BE2C (cell line): ENCODE measurements around the gene UBXN10.

Experiments
- DNase-seq: peaks from one replicate; pipeline ENCODE4 v3.0.0-alpha.2; 2020
- H3K27me3 ChIP-seq: fragments of 250-450 bp; sonication (Bioruptor Pico); 2 replicates; pipeline ENCODE4 v1.5.1; 2020; ENCODE audit warnings: mild to moderate bottlenecking
- H3K36me3 ChIP-seq: fragments of 250-450 bp; sonication (Bioruptor Pico); 2 replicates; pipeline ENCODE4 v1.5.1; 2020; ENCODE audit warnings: mild to moderate bottlenecking
- H3K4me1 ChIP-seq: fragments of 250-450 bp; sonication (Bioruptor Pico); 2 replicates; pipeline ENCODE4 v1.5.1; 2020
- H3K4me3 ChIP-seq: 2 replicates; pipeline ENCODE4 v1.5.1; 2011; ENCODE audit warnings: low read depth, low read length
- H3K9me3 ChIP-seq: fragments of 250-450 bp; sonication (Bioruptor Pico); 2 replicates; pipeline ENCODE4 v1.5.1; 2020
- TF ChIP-seq, protein P1 (sequence below): IDR thresholded peaks from 2 replicates; pipeline ENCODE4 v1.5.1; 2012; ENCODE audit warnings: mild to moderate bottlenecking, low read depth, low read length

Gene UBXN10

DNA sequence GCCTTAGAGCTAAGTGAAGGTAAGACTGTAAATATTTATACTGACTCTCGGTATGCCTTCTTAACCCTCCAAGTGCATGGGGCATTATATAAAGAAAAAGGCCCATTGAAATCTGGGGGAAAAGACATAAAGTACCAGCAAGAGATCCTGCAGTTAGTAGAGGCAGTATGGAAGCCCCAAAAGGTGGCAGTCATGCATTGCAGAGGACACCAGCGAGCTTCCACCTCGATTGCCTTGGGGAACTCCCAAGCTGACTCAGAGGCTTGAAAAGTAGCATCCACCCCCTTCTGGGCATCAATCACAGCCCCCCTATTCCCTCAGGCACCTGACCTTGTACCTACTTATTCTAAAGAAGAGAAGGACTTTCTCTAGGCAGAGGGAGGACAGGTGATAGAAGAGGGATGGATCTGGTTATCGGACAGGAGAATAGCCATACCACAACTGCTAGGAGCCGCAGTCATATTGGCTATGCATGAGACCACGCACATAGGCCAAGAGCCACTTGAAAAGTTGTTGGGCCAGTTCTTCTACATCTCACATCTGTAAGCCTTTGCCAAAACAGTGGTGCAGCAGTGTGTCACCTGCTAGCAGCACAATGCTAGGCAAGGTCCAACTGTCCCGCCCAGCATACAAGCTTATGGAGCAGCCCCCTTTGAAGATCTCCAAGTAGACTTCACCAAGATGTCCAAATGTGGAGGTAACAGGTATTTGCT, 27.4 kb upstream of the UBXN10 start:
- Histone ChIP-seq H3K27me3 (no peaks in the 10 kb centered on the region), H3K36me3 (no peaks in the 10 kb centered on the region), H3K9me3 (no peaks in the 10 kb centered on the region), H3K4me1 (no peaks in the 10 kb centered on the region), H3K4me3 (no peak overlapping the region)
- TF ChIP-seq, protein P1, sequence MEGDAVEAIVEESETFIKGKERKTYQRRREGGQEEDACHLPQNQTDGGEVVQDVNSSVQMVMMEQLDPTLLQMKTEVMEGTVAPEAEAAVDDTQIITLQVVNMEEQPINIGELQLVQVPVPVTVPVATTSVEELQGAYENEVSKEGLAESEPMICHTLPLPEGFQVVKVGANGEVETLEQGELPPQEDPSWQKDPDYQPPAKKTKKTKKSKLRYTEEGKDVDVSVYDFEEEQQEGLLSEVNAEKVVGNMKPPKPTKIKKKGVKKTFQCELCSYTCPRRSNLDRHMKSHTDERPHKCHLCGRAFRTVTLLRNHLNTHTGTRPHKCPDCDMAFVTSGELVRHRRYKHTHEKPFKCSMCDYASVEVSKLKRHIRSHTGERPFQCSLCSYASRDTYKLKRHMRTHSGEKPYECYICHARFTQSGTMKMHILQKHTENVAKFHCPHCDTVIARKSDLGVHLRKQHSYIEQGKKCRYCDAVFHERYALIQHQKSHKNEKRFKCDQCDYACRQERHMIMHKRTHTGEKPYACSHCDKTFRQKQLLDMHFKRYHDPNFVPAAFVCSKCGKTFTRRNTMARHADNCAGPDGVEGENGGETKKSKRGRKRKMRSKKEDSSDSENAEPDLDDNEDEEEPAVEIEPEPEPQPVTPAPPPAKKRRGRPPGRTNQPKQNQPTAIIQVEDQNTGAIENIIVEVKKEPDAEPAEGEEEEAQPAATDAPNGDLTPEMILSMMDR, result no peak
- DNase-seq, result no peak

DNA sequence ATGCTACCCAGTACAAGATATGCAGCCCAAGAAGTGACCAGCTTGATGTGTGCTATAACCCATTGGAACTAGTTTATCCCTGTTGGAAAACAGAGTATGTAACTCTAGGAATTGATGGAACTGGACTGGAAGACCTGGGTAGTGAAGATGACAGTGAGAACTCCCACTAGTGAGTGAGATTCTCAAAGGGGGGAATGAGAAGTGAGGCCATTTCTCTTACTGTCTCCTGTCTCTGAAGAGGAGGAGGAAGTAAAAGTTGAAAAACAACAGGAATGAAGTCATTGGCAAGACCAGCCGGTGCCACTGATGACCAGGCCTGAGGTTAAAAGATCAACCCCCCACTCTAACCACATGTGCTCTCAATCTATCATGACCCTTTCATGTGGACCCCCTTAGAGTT, 25.9 kb upstream of the UBXN10 start:
- TF ChIP-seq, protein P1, result no peak
- Histone ChIP-seq H3K9me3 (no peaks in the 10 kb centered on the region), H3K4me1 (no peaks in the 10 kb centered on the region), H3K4me3 (no peak overlapping the region), H3K36me3 (no peaks in the 10 kb centered on the region), H3K27me3 (no peaks in the 10 kb centered on the region)
- DNase-seq, result no peak

DNA sequence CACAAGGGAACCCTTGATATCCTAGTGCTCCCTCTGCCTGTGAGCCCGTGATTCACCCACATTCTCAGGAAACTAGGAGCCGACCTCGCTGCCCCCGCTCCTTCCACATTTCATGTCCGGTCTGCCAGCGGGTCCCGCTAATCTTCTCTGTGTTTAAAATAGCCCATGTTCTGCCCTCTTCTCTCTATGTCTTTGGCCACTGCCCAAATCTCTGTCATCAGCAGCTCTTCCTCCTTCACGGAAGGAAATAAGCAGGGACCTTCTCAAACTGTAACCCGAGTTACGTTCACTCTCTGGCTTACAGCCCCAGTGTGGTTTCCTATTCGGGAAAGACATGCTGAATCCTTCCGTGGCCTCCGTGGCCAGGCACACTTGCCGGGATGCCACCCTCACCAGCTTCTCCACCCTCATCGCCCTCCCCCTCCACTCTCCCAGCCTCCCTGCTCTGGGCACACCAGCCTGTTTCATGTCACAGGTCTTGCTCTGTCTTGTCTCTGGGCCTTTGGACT, 21.1 kb upstream of the UBXN10 start:
- DNase-seq, result no peak

DNA sequence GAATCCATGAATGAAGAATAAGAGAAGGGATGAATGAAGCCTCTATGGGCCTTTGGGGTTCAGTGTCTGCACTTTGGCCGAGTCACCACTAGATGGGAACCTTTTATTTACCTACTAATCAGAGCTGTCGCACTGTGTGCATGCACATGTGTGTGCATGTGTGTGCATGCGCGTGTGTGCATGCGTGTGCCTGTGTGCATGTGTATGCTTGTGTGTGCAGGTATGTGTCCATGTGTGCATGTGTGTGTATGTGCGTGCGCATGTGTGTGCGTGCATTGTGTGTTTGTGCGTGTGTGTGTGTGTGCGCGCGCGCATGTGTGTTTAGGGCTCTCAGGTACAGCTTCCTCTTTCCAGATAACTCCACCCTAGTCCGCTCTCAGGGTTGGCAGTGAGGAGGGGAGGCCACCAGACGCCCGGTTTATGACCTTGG, 20.4 kb upstream of the UBXN10 start:
- no peak for DNase-seq
- Histone ChIP-seq H3K4me1 (no peaks in the 10 kb centered on the region), H3K36me3 (no peaks in the 10 kb centered on the region)

More for the DNA sequence above, 21.1 kb upstream of the UBXN10 start:
- H3K9me3 ChIP-seq, result no peaks in the 10 kb centered on the region
- H3K36me3 ChIP-seq, result no peaks in the 10 kb centered on the region
- no peaks in the 10 kb centered on the region for H3K27me3 ChIP-seq
- TF ChIP-seq, protein P1, result no peak
- H3K4me3 ChIP-seq, result no peak overlapping the region
- no peaks in the 10 kb centered on the region for H3K4me1 ChIP-seq

DNA sequence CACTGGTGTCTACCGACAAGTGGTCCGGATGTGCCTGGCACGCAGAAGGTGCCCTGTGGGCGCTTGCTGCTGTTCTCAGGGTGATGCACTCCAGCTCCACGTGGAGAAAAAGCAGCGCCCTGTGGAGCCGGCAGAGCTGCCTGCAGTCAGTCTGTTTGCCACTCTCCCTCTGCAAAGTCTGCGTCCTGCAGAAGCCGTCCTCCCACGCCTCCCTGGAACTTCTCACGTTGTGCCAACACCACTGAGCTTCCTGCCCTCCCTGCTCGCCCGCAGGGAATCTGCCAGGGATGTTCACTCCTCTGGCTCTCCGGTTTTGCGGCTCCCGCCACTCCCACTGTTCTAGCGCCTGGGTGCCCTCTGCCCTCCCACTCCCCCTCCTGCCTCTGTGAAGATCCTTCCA, 19.8 kb upstream of the UBXN10 start:
- H3K4me1 ChIP-seq, result no peaks in the 10 kb centered on the region

More for the DNA sequence above, 20.4 kb upstream of the UBXN10 start:
- H3K9me3 ChIP-seq, result no peaks in the 10 kb centered on the region
- H3K4me3 ChIP-seq, result no peak overlapping the region
- H3K27me3 ChIP-seq, result no peaks in the 10 kb centered on the region
- TF ChIP-seq, protein P1, result peak; percentile 51

DNA sequence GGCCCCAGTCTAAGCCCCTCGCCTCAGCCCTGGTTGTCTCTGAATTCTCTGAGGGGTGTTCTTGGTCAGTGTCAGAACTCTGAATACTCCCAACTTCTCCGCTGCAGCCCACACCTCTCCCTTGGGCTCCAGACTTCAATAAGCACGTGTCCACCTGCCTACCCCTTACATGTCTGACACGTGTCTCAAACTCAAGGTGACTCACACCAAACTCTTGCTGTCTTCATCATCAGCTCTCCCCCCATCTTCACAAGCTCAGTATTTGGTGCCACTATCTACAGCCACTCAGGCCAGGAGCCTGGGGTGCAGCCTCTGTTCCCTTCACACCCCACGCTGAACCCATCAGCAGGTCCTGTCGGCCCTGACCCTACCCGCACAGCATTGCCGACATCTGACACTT, 18.8 kb upstream of the UBXN10 start:
- no peaks in the 10 kb centered on the region for H3K9me3 ChIP-seq
- no peak for DNase-seq
- H3K27me3 ChIP-seq, result no peaks in the 10 kb centered on the region
- H3K4me3 ChIP-seq, result no peak overlapping the region
- no peaks in the 10 kb centered on the region for H3K4me1 ChIP-seq
- TF ChIP-seq, protein P1, result no peak
- no peaks in the 10 kb centered on the region for H3K36me3 ChIP-seq

More for the DNA sequence above, 19.8 kb upstream of the UBXN10 start:
- H3K27me3 ChIP-seq, result no peaks in the 10 kb centered on the region
- TF ChIP-seq, protein P1, result no peak
- H3K9me3 ChIP-seq, result no peaks in the 10 kb centered on the region
- DNase-seq, result no peak
- no peaks in the 10 kb centered on the region for H3K36me3 ChIP-seq
- H3K4me3 ChIP-seq, result no peak overlapping the region
